Mucosa of rectum (tissue), 2 donors: ENCODE results near the gene SSR4.

ENCODE experiments used
- H3K27ac ChIP-seq, 2 donors: one replicate each; pipeline ENCODE4 v1.7.0; 2013; ENCODE audit warnings: inconsistent platforms in 2 of 2, low read depth in 2 of 2, low read length in 2 of 2
- H3K27me3 ChIP-seq, 2 donors: one replicate each; pipeline ENCODE4 v1.7.0; 2013; ENCODE audit warnings: low read length in 2 of 2; ENCODE audit not compliant: control insufficient read depth in 2 of 2, insufficient read depth in 2 of 2
- H3K36me3 ChIP-seq, 2 donors: one replicate each; pipeline ENCODE4 v1.7.0; 2013; ENCODE audit warnings: low read length in 2 of 2; ENCODE audit not compliant: control insufficient read depth in 2 of 2, insufficient read depth in 2 of 2
- H3K4me1 ChIP-seq, 2 donors: one replicate each; pipeline ENCODE4 v1.7.0; 2013; ENCODE audit warnings: low read length in 2 of 2, mild to moderate bottlenecking in 1 of 2; ENCODE audit not compliant: control insufficient read depth in 2 of 2, insufficient read depth in 2 of 2
- H3K4me3 ChIP-seq, 2 donors: one replicate each; pipeline ENCODE4 v1.7.0; 2013; ENCODE audit warnings: low read length in 2 of 2
- H3K9ac ChIP-seq, 2 donors: one replicate each; pipeline ENCODE4 v1.7.0; 2013; ENCODE audit warnings: low read length in 2 of 2, low read depth in 1 of 2, mild to moderate bottlenecking in 1 of 2
- H3K9me3 ChIP-seq, 2 donors: one replicate each; pipeline ENCODE4 v1.7.0; 2013; ENCODE audit warnings: low read length in 2 of 2; ENCODE audit not compliant: control insufficient read depth in 2 of 2
- donor health status: healthy.
- donor health status: Normal muscosa, but diverticular disease.

SSR4 gene

GRCh38 chrX:153763989-153764755 lies 30.3 kb upstream of the SSR4 start, which contains the start of gene PLXNB3:
Gene PLXNB3 (plus strand): TSS chrX:153764249. CDS start chrX:153765536, 1,287 bp downstream.
- Histone ChIP-seq H3K4me1 (peaks cover 0 to 4% of the 10 kb centered on the region in 2 donors), H3K27me3 (peaks cover 0 to 4% of the 10 kb centered on the region in 2 donors), H3K27ac (peak within 1 kb of the TSS in 1 of 2 donors; percentile 9), H3K36me3 (no peaks in the 10 kb centered on the region), H3K9ac (no peak within 1 kb of the TSS), H3K9me3 (no peaks in the 10 kb centered on the region), H3K4me3 (no peak within 1 kb of the TSS)

- no peaks in the 10 kb centered on the region for H3K36me3 ChIP-seq
- peaks cover 0 to 4% of the 10 kb centered on the region in 2 donors for H3K4me1 ChIP-seq
- no peak overlapping the region for H3K9ac ChIP-seq
- H3K27me3 ChIP-seq, result peaks cover 0 to 4% of the 10 kb centered on the region in 2 donors
- no peak overlapping the region for H3K4me3 ChIP-seq
- peak overlapping the region in 1 of 2 donors; percentile 9 for H3K27ac ChIP-seq
- no peaks in the 10 kb centered on the region for H3K9me3 ChIP-seq
These were observed 29.7 kb upstream of the SSR4 start for GRCh38 chrX:153764786-153765137.

- peaks cover 0 to 4% of the 10 kb centered on the region in 2 donors for H3K4me1 ChIP-seq
- H3K27me3 ChIP-seq, result peaks cover 0 to 4% of the 10 kb centered on the region in 2 donors
- H3K27ac ChIP-seq, result peak overlapping the region in 1 of 2 donors; percentile 38
- H3K36me3 ChIP-seq, result no peaks in the 10 kb centered on the region
- H3K4me3 ChIP-seq, result no peak overlapping the region
- no peaks in the 10 kb centered on the region for H3K9me3 ChIP-seq
- no peak overlapping the region for H3K9ac ChIP-seq
These were observed 29.1 kb upstream of the SSR4 start for GRCh38 chrX:153765138-153766079.

- H3K27me3 ChIP-seq, result peaks cover 0 to 4% of the 10 kb centered on the region in 2 donors
- H3K4me3 ChIP-seq, result no peak overlapping the region
- peaks cover 0 to 4% of the 10 kb centered on the region in 2 donors for H3K4me1 ChIP-seq
- peak overlapping the region in 1 of 2 donors; percentile 38 for H3K27ac ChIP-seq
- no peaks in the 10 kb centered on the region for H3K36me3 ChIP-seq
- no peak overlapping the region for H3K9ac ChIP-seq
- H3K9me3 ChIP-seq, result no peaks in the 10 kb centered on the region
These were observed 28.2 kb upstream of the SSR4 start for GRCh38 chrX:153766098-153766817.

- Histone ChIP-seq H3K36me3 (no peaks in the 10 kb centered on the region), H3K4me1 (peaks cover 0 to 4% of the 10 kb centered on the region in 2 donors), H3K4me3 (no peak overlapping the region), H3K27ac (no peak overlapping the region), H3K27me3 (peaks cover 0 to 1% of the 10 kb centered on the region in 2 donors), H3K9ac (no peak overlapping the region), H3K9me3 (no peaks in the 10 kb centered on the region)
These were observed 27.4 kb upstream of the SSR4 start for GRCh38 chrX:153766871-153767673.

- H3K9me3 ChIP-seq, result no peaks in the 10 kb centered on the region
- H3K9ac ChIP-seq, result no peak overlapping the region
- peaks cover 0 to 4% of the 10 kb centered on the region in 2 donors for H3K4me1 ChIP-seq
- H3K36me3 ChIP-seq, result no peaks in the 10 kb centered on the region
- H3K27ac ChIP-seq, result no peak overlapping the region
- no peak overlapping the region for H3K4me3 ChIP-seq
- H3K27me3 ChIP-seq, result peaks cover 0 to 1% of the 10 kb centered on the region in 2 donors
These were observed 26.8 kb upstream of the SSR4 start for GRCh38 chrX:153767674-153768055.

- Histone ChIP-seq H3K9me3 (no peaks in the 10 kb centered on the region), H3K4me3 (no peak overlapping the region), H3K36me3 (no peaks in the 10 kb centered on the region), H3K27ac (no peak overlapping the region), H3K27me3 (peaks cover 0 to 1% of the 10 kb centered on the region in 2 donors), H3K9ac (no peak overlapping the region), H3K4me1 (peaks cover 0 to 4% of the 10 kb centered on the region in 2 donors)
These were observed 25.9 kb upstream of the SSR4 start for GRCh38 chrX:153768311-153769157.

- H3K4me3 ChIP-seq, result no peak overlapping the region
- peaks cover 0 to 4% of the 10 kb centered on the region in 2 donors for H3K4me1 ChIP-seq
- H3K9ac ChIP-seq, result no peak overlapping the region
- no peaks in the 10 kb centered on the region for H3K36me3 ChIP-seq
- peaks cover 0 to 1% of the 10 kb centered on the region in 2 donors for H3K27me3 ChIP-seq
- no peak overlapping the region for H3K27ac ChIP-seq
- H3K9me3 ChIP-seq, result no peaks in the 10 kb centered on the region
These were observed 25.2 kb upstream of the SSR4 start for GRCh38 chrX:153769158-153769864.
